Measurements from ENCODE around the gene TMEM130. TPM values are rescaled to one million over a fixed set of nuclear protein-coding genes. Genes with fewer than 3 reads are reported as not detected.

The TMEM130 gene
- total RNA-seq, 4 donors from 2014 or later = 1.6 TPM; not detected in 3

GRCh38 chr7:98816241-98816640 is 53.6 kb downstream of the TMEM130 start:
- no peaks in the 10 kb centered on the region for H3K27me3 ChIP-seq
- no peaks in the 10 kb centered on the region for H3K36me3 ChIP-seq
- DNase-seq = no peak
- no peak overlapping the region for H3K27ac ChIP-seq
- no peak overlapping the region for H3K4me3 ChIP-seq
- TF ChIP-seq POLR2A (IDR thresholded peaks at IDR 0.05) (no peak), CTCF (IDR thresholded peaks at IDR 0.05) (no peak)
- no peaks in the 10 kb centered on the region for H3K4me1 ChIP-seq
- no peaks in the 10 kb centered on the region for H3K9me3 ChIP-seq

- H3K27ac ChIP-seq = no peak overlapping the region
- H3K4me1 ChIP-seq = no peaks in the 10 kb centered on the region
- TF ChIP-seq CTCF (IDR thresholded peaks at IDR 0.05) (no peak), POLR2A (IDR thresholded peaks at IDR 0.05) (no peak)
- no peaks in the 10 kb centered on the region for H3K36me3 ChIP-seq
- H3K9me3 ChIP-seq = no peaks in the 10 kb centered on the region
- DNase-seq = no peak
- H3K27me3 ChIP-seq = no peaks in the 10 kb centered on the region
- no peak overlapping the region for H3K4me3 ChIP-seq
Measured at GRCh38 chr7:98815313-98815712, 54.5 kb downstream of the TMEM130 start.

GRCh38 chr7:98811299-98811698 is 58.5 kb downstream of the TMEM130 start:
- no peaks in the 10 kb centered on the region for H3K9me3 ChIP-seq
- no peak for TF ChIP-seq POLR2A (IDR thresholded peaks at IDR 0.05)
- TF ChIP-seq CTCF (IDR thresholded peaks at IDR 0.05) = no peak

GRCh38 chr7:98810153-98810802 is 59.5 kb downstream of the TMEM130 start:
- H3K9me3 ChIP-seq = no peaks in the 10 kb centered on the region
- no peaks in the 10 kb centered on the region for H3K36me3 ChIP-seq
- no peak for DNase-seq
- no peak overlapping the region for H3K4me3 ChIP-seq
- no peak for TF ChIP-seq POLR2A (IDR thresholded peaks at IDR 0.05)
- TF ChIP-seq CTCF (IDR thresholded peaks at IDR 0.05) = no peak
- H3K27me3 ChIP-seq = no peaks in the 10 kb centered on the region
- H3K4me1 ChIP-seq = no peaks in the 10 kb centered on the region
- H3K27ac ChIP-seq = no peak overlapping the region

More at GRCh38 chr7:98811299-98811698, 58.5 kb downstream of the TMEM130 start:
- no peak overlapping the region for H3K27ac ChIP-seq
- H3K4me3 ChIP-seq = no peak overlapping the region
- no peaks in the 10 kb centered on the region for H3K36me3 ChIP-seq
- no peaks in the 10 kb centered on the region for H3K27me3 ChIP-seq
- DNase-seq = no peak
- no peaks in the 10 kb centered on the region for H3K4me1 ChIP-seq

GRCh38 chr7:98808751-98809460 is 60.9 kb downstream of the TMEM130 start:
- Histone ChIP-seq H3K9me3 (no peaks in the 10 kb centered on the region), H3K27me3 (no peaks in the 10 kb centered on the region), H3K36me3 (no peaks in the 10 kb centered on the region), H3K4me1 (no peaks in the 10 kb centered on the region), H3K4me3 (no peak overlapping the region), H3K27ac (no peak overlapping the region)
- TF ChIP-seq CTCF (IDR thresholded peaks at IDR 0.05) (no peak), POLR2A (IDR thresholded peaks at IDR 0.05) (no peak)
- no peak for DNase-seq

Data from Peyer's patch (tissue), 4 donors.